IPS DF 6.9 (cell line): ENCODE measurements around the gene ENDOD1.

Experiments
- DNase-seq: peaks from one replicate; pipeline ENCODE4 v3.0.0-alpha.2; 2013; ENCODE audit warnings: low read depth, low spot score
- H3K27ac ChIP-seq: one replicate; pipeline ENCODE4 v1.5.1; 2013; ENCODE audit warnings: low read length, control low read depth
- H3K27me3 ChIP-seq: 2 replicates; pipeline ENCODE4 v1.6.1; 2013; ENCODE audit warnings: mild to moderate bottlenecking, low read length; ENCODE audit not compliant: control insufficient read depth, insufficient read depth
- H3K36me3 ChIP-seq: 2 replicates; pipeline ENCODE4 v1.6.1; 2013; ENCODE audit warnings: low read length; ENCODE audit not compliant: control insufficient read depth, insufficient read depth
- H3K4me1 ChIP-seq: 2 replicates; pipeline ENCODE4 v1.6.1; 2013; ENCODE audit warnings: low read length; ENCODE audit not compliant: control insufficient read depth, insufficient read depth
- H3K4me3 ChIP-seq: 2 replicates; pipeline ENCODE4 v1.5.1; 2013; ENCODE audit warnings: mild to moderate bottlenecking, low read length
- H3K9me3 ChIP-seq: 2 replicates; pipeline ENCODE4 v1.6.1; 2013; ENCODE audit warnings: low read length, inconsistent platforms; ENCODE audit not compliant: control insufficient read depth, insufficient read depth
- WGBS: extraction: QIAGEN DNeasy Blood & Tissue Kit; methylation state at CpG from one replicate; pipeline ENCODE4 v1.1.7; 2013; ENCODE audit warnings: mixed read lengths, missing lambda C conversion rate; ENCODE audit not compliant: insufficient read length, insufficient coverage; 5-methylcytosine and 5-hydroxymethylcytosine counted together

The ENDOD1 gene

DNA sequence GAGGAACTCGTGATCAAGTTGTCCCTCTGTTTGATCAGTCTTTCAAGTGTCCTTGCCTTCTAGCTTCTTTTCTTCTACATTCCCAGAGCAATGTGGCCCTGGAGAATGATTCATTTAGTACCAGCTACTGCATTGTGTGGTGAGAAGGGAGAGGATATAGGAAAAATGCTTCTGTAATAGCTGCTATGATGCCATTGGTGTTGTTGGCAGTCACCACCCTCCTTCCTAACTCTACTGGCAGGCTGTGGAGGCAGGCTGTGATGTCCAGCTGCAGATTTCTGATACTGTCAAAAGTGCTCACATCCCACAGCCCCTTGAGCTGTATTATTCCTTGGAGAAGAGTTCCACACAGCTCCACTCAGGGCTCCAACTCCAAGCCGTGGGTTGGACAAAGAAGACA is 52.8 kb downstream of the ENDOD1 start:
- Histone ChIP-seq H3K9me3 (no peaks in the 10 kb centered on the region), H3K4me1 (no peaks in the 10 kb centered on the region; the same call in 1 of the 2 replicates), H3K27me3 (peaks cover 4% of the 10 kb centered on the region), H3K36me3 (no peaks in the 10 kb centered on the region), H3K4me3 (no peak overlapping the region), H3K27ac (no peak overlapping the region)
- no CpG with 5 or more reads among the region's 2 CpGs for WGBS
- DNase-seq: no peak

DNA sequence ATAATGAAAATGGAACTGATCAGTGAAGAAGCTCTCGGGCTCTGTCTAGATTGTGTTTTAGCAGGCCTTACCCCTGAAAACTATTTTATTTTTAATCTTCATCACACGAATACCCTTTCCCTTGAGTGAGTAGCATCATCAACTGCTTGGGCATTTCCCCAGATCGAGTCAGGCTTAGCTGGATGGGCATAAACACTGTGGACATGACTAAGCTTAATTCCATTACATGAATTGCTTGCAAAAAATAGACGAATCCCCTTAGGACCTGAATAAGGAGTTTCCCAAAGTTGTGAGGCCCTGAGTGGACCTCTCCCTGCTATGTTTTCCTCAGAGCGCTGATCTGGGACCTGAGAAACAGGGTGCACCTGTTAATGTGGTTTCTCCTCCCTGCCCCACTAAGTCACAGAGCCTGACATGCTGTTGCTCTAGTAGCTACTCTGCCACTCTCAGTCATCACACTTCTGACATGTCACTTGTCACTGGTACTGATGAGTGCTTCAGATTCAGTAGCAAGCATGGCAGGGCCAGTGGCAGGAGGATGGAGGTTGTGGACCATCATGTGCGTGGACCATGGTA is 53.5 kb downstream of the ENDOD1 start:
- no CpG with 5 or more reads among the region's 6 CpGs for WGBS
- no peaks in the 10 kb centered on the region for H3K9me3 ChIP-seq
- H3K27me3 ChIP-seq: peaks cover 8% of the 10 kb centered on the region
- DNase-seq: no peak
- H3K4me1 ChIP-seq: no peaks in the 10 kb centered on the region; the same call in 1 of the 2 replicates
- no peak overlapping the region for H3K4me3 ChIP-seq
- H3K36me3 ChIP-seq: no peaks in the 10 kb centered on the region
- no peak overlapping the region for H3K27ac ChIP-seq

DNA sequence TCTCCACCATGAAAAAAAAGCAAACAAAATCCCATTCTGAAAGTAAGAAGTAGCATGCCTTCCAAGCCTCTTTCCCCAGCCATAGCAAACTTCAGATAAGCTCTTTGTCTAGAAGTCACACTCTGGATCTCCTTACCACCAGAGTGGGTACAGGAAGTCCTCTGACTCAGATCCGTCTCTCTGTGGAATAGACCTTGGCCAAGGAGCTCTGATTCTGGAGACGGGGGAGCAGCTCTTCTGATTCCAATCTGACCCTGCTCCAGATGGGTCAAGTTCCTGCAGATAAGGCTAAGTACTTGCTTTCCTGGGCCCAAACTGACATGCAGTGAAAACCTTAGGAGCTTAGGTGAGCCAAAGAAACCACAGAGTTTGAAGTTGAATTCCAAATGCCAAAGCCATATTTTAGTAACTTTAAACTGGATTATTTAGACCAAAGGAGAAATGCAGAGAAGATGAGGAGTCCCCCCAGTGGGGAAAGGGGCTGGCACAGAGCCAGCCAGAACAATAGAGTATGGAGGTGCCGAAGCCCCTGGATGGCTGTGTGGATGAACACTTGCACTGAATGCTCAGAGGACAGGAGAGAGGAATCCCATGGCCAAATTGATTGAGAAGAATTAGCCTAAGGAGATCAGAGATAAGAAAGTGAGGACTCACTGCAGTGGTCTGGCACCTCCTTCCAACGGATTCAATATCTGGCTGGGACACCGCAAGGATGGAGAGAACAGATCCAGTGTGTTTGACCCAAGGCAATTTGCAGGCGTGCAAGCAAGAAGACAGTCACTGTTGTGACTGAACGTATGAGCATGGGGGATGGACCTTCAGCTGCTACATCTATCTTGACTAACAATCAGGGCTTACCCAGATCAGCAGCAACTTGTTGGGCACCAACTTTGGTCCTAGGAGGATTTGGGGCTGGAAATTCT is 54.9 kb downstream of the ENDOD1 start:
- Histone ChIP-seq H3K27ac (no peak overlapping the region), H3K4me3 (no peak overlapping the region), H3K27me3 (peaks cover 18% of the 10 kb centered on the region), H3K4me1 (peaks cover 1% of the 10 kb centered on the region), H3K36me3 (no peaks in the 10 kb centered on the region), H3K9me3 (no peaks in the 10 kb centered on the region)
- no CpG with 5 or more reads among the region's 7 CpGs for WGBS
- DNase-seq: no peak

DNA sequence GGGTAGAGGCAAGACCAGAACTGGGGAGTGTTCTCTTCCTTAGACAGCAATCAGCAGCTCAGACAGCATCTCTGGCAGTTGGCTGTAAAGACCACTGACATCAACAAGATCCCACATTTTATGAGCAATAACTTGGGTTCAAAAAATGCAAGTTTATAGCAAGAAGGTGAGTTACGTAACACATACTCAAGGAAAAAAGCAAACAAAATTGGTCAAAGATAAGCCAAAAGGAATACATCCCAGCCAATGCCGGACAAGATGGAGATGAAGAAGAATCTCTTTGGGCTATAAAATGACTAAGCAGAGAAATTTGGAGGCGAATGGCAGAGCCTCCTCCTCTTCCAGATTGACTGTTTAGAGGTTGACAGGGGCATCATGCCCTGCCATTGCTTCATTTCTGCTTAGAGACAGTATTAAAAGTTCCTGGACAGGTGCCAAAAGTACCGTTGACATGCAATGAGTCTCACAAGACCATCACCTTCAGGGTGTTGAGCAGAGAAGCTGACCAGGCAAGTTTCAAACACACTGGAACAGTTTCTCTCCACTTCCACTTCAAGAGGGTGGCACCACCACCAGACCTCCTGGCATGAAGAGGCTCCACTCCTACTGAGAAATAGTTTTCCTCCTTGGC is 55.9 kb downstream of the ENDOD1 start:
- no peak overlapping the region for H3K27ac ChIP-seq
- no peaks in the 10 kb centered on the region for H3K9me3 ChIP-seq
- no peaks in the 10 kb centered on the region for H3K36me3 ChIP-seq
- no peak for DNase-seq
- WGBS: no CpG with 5 or more reads among the region's 4 CpGs
- peaks cover 27% of the 10 kb centered on the region for H3K27me3 ChIP-seq
- peaks cover 1% of the 10 kb centered on the region for H3K4me1 ChIP-seq
- no peak overlapping the region for H3K4me3 ChIP-seq

DNA sequence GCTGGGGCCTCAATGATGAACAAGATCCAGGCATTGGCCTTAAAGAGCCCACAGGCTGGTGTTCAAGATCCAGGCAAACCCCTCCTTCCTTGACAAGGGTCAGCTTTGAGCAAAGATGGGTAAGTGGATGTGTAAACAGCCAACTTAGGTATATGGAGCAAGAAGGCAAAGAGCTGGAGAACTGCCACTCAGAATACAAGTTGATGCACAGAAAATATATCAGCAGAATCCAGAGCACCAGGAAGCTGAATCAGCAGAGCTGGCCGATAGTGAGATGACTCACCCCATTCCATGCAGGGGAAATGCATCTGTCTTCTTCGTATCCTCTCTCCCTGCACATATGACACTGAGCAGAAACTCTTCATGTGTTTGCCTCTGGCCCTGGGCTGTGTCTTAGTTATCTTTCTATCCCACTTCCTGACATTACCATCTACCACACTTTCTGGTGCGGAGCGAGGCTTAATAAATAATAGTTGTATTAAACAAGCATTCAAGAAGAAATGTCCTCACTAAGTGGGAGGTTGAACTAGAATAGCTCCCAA is 57.8 kb downstream of the ENDOD1 start:
- H3K9me3 ChIP-seq: no peaks in the 10 kb centered on the region
- peaks cover 26% of the 10 kb centered on the region for H3K27me3 ChIP-seq
- WGBS: no CpG with 5 or more reads among the region's 4 CpGs
- peaks cover 1% of the 10 kb centered on the region for H3K4me1 ChIP-seq
- H3K27ac ChIP-seq: no peak overlapping the region
- no peaks in the 10 kb centered on the region for H3K36me3 ChIP-seq
- DNase-seq: no peak
- no peak overlapping the region for H3K4me3 ChIP-seq

DNA sequence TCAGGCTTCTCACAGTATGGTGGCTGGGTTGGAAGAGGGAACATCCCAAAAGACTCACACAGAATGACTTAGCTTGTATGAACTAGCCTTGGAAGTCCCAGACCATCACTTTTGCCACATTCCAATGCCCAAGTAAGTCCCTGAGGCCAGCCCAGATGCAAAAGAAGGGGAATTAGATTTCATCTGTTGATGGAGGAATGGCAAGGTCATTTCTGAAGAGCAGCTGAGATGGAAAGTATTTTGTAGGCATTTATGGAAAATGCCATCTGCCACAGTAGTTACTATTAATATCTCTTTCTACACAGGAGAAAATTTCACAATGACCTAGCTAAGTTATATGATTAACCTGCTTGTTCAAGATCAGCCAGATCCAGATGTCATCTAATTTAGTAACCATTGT is 58.8 kb downstream of the ENDOD1 start:
- Histone ChIP-seq H3K36me3 (no peaks in the 10 kb centered on the region), H3K27ac (no peak overlapping the region), H3K9me3 (no peaks in the 10 kb centered on the region), H3K4me1 (peaks cover 1% of the 10 kb centered on the region; the same call in 1 of the 2 replicates), H3K4me3 (no peak overlapping the region), H3K27me3 (peaks cover 26% of the 10 kb centered on the region)
- no peak for DNase-seq

DNA sequence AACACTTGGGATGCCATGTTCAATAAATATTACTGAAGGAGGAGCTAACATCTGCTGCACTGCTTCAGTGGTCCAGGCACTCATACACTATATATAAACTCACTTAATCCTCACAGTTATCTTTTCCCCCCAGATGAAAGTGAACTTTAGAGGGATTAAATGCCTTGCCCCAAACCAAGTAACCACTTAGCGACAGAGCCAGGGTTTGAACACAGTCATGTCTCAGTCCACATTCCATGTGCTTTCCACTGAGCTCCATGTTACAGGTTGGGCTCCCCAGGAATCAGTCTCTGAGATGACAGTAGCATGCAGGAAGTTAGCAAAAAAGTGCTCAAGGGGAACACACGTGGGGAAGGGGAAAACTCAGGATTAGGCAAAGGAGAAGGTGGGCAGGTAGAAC is 59.3 kb downstream of the ENDOD1 start:
- Histone ChIP-seq H3K9me3 (no peaks in the 10 kb centered on the region), H3K4me1 (peaks cover 1% of the 10 kb centered on the region; the same call in 1 of the 2 replicates), H3K27me3 (peaks cover 26% of the 10 kb centered on the region), H3K27ac (no peak overlapping the region), H3K4me3 (no peak overlapping the region), H3K36me3 (no peaks in the 10 kb centered on the region)
- no peak for DNase-seq
- WGBS: no CpG with 5 or more reads among the region's 2 CpGs

DNA sequence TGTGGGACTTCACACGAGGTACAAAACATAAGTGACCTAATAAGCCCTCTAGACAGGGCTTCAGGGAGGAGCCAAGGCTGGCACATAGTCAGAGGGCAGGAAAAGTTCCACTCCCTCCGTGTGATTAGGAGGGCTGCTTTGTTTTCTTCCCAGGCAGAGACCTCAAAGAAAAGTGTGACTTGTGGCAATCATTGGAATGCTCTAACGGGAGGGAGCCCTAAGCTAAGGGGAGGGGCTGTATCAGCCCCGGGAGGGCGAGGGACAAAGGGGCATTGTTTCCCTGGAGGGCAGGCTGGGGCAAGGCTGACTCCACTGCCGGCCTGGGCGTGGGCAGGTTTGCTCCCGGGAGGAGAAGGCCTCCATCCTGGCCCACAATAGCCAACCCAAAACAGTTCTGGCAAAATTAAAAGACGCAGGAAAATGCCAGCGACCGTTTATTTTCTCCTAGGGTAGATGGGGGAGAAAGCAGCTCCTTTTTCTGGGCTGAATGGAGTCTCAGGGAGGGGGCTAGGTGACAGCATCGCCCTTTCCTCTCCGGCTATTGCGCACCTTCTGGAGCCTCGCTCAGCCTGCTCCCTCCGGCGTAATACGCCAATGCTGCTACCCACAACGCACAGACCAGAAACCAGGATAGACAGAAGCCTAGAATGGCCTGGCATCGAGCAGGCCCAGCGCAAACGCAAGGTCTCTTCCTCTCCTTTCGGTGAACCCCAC is 60.2 kb downstream of the ENDOD1 start:
- DNase-seq: no peak
- H3K27me3 ChIP-seq: peaks cover 26% of the 10 kb centered on the region
- H3K36me3 ChIP-seq: no peaks in the 10 kb centered on the region
- peak overlapping the region; percentile 45; the same call in 1 of the 2 replicates for H3K4me3 ChIP-seq
- H3K27ac ChIP-seq: no peak overlapping the region
- H3K9me3 ChIP-seq: no peaks in the 10 kb centered on the region
- no CpG with 5 or more reads among the region's 23 CpGs for WGBS
- peaks cover 1% of the 10 kb centered on the region; the same call in 1 of the 2 replicates for H3K4me1 ChIP-seq

DNA sequence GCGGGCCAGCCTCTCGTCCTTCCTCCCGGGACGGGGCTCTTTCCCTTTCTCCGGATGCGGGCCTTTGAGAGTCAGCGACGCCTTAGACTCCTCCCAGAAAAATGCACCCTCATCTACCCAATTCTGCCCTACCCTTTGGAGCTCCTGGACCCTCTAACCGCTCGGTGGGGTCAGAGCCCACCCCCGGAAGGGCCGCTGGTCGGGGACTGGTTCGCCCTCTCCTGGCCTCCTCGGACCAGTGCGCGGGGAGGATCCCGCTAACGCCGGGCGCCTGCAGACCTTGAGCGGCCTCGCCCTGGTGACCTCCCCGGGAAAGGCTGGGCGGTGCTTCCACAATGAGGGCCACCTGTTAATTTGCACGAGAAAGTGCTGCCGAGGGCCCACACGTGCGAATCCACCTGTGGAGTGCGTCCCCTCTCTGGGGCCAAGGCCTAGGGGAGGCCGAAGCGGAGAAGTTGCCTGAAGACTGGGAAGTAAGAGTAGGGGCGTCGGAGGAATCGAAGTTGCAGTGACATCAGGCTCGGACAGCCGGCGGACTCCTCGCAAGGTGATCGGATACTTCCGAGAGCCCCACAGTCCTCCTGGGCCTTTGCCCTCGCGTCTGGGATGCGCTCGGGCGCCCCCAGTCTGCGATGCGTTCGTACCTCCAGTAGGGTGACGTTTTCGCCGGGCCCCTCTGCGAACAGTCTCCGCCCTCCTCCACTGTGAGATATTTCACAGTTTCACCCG is 61.5 kb downstream of the ENDOD1 start:
- Histone ChIP-seq H3K9me3 (no peaks in the 10 kb centered on the region), H3K27me3 (peaks cover 26% of the 10 kb centered on the region), H3K4me3 (peak overlapping the region; percentile 45; the same call in 1 of the 2 replicates), H3K27ac (no peak overlapping the region), H3K4me1 (peaks cover 1% of the 10 kb centered on the region; the same call in 1 of the 2 replicates), H3K36me3 (no peaks in the 10 kb centered on the region)
- no CpG with 5 or more reads among the region's 55 CpGs for WGBS
- peak; percentile 85 for DNase-seq
